ENCODE results near the gene ZBTB20.

GRCh38 chr3:114803042-114803695 is 343.9 kb downstream of the ZBTB20 start:
- no peak for TF ChIP-seq CTCF (IDR thresholded peaks at IDR 0.05; ENCODE audit: insufficient read depth, low read depth, low read length)
- TF ChIP-seq EZH2 (IDR thresholded peaks at IDR 0.05; ENCODE audit: insufficient read depth, low read length), result no peak
